Hippocampal formation (tissue), 2 donors: ENCODE results near the gene TRNAU1AP.
"Not testable (repeated sequence)": the region's sequence is repeated elsewhere in the genome, so short reads cannot be mapped to it uniquely, and the experiment has no call there.

Experiments used
- DNase-seq, 2 donors: peaks; one replicate each; lab custom pipeline; 2025; lab: John Stamatoyannopoulos, UW

Gene TRNAU1AP

GRCh38 chr1:28521502-28522164, 31.3 kb upstream of the TRNAU1AP start:
- DNase-seq: no peak

GRCh38 chr1:28522537-28522936, 30.3 kb upstream of the TRNAU1AP start:
- not testable (repeated sequence) for DNase-seq

- not testable (repeated sequence) for DNase-seq
Observed at GRCh38 chr1:28525002-28525642, 27.8 kb upstream of the TRNAU1AP start.

- no peak for DNase-seq
Observed at GRCh38 chr1:28526886-28527285, 26.0 kb upstream of the TRNAU1AP start.

GRCh38 chr1:28530456-28530855, 22.4 kb upstream of the TRNAU1AP start:
- DNase-seq: no peak

- no peak for DNase-seq
Observed at GRCh38 chr1:28534671-28535070, 18.2 kb upstream of the TRNAU1AP start.

- DNase-seq: no peak
Observed at GRCh38 chr1:28535180-28535579, 17.7 kb upstream of the TRNAU1AP start.

GRCh38 chr1:28537457-28538199, 15.3 kb upstream of the TRNAU1AP start:
- DNase-seq: peak in 1 of 2 donors; percentile 31

- no peak for DNase-seq
Observed at GRCh38 chr1:28538286-28538685, 14.6 kb upstream of the TRNAU1AP start.

- no peak for DNase-seq
Observed at GRCh38 chr1:28540651-28541050, 12.2 kb upstream of the TRNAU1AP start.

- not testable (repeated sequence) for DNase-seq
Observed at GRCh38 chr1:28541414-28542015, 11.4 kb upstream of the TRNAU1AP start.

- DNase-seq: no peak
Observed at GRCh38 chr1:28545246-28545628, 7.6 kb upstream of the TRNAU1AP start.

- no peak for DNase-seq
Observed at GRCh38 chr1:28548318-28548717, 4.6 kb upstream of the TRNAU1AP start.

- DNase-seq: no peak
Observed at GRCh38 chr1:28551381-28551780, 1.5 kb upstream of the TRNAU1AP start.

GRCh38 chr1:28560886-28561285, 8.0 kb downstream of the TRNAU1AP start:
- no peak for DNase-seq

- DNase-seq: no peak
Observed at GRCh38 chr1:28564310-28564709, 11.4 kb downstream of the TRNAU1AP start.

GRCh38 chr1:28565040-28565439, 12.2 kb downstream of the TRNAU1AP start:
- DNase-seq: no peak

- DNase-seq: no peak
Observed at GRCh38 chr1:28565726-28566125, 12.8 kb downstream of the TRNAU1AP start.

GRCh38 chr1:28566931-28567330, 14.0 kb downstream of the TRNAU1AP start:
- no peak for DNase-seq

GRCh38 chr1:28571911-28572310, 19.0 kb downstream of the TRNAU1AP start:
- DNase-seq: no peak

GRCh38 chr1:28572891-28573290, 20.0 kb downstream of the TRNAU1AP start:
- DNase-seq: not testable (repeated sequence)

- no peak for DNase-seq
Observed at GRCh38 chr1:28573564-28573963, 20.7 kb downstream of the TRNAU1AP start.
